LNCaP clone FGC (cell line): ENCODE measurements around the gene CNTNAP4.

Experiments used
- DNase-seq: peaks from one replicate; pipeline ENCODE4 v3.0.0-alpha.2; 2011; ENCODE audit warnings: low read depth
- H3K4me3 ChIP-seq: 2 replicates; pipeline ENCODE4 v1.5.1; 2011; ENCODE audit warnings: mild to moderate bottlenecking, low read depth, low read length, control low read depth
- TF ChIP-seq, protein P1 (sequence below): IDR thresholded peaks from 2 replicates; pipeline ENCODE4 v1.5.1; 2012; ENCODE audit warnings: mild to moderate bottlenecking; ENCODE audit not compliant: control insufficient read depth, insufficient read depth; ENCODE audit errors: extremely low read depth

CNTNAP4 gene

DNA sequence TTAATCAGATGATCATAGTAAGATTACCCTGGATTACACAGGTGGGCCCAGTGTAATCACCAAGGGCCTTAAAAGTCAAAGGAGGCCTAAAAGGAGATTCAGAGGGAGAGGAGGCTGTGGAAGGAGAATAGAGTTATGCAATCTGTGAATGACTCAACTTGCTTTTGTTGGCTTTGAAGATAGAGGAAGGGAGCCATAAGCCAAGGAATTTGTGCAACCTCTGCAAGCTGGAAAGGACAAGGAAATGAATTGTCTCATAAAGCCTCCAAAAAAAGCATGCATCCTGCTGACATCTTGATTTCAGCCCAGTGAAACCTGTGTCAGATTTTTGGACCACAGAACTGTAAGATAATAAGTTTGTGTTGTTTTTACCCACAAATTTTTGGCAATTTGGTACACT lies 109.6 kb downstream of the CNTNAP4 start:
- TF ChIP-seq, protein P1, sequence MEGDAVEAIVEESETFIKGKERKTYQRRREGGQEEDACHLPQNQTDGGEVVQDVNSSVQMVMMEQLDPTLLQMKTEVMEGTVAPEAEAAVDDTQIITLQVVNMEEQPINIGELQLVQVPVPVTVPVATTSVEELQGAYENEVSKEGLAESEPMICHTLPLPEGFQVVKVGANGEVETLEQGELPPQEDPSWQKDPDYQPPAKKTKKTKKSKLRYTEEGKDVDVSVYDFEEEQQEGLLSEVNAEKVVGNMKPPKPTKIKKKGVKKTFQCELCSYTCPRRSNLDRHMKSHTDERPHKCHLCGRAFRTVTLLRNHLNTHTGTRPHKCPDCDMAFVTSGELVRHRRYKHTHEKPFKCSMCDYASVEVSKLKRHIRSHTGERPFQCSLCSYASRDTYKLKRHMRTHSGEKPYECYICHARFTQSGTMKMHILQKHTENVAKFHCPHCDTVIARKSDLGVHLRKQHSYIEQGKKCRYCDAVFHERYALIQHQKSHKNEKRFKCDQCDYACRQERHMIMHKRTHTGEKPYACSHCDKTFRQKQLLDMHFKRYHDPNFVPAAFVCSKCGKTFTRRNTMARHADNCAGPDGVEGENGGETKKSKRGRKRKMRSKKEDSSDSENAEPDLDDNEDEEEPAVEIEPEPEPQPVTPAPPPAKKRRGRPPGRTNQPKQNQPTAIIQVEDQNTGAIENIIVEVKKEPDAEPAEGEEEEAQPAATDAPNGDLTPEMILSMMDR = no peak
- no peak for DNase-seq
- no peak overlapping the region for H3K4me3 ChIP-seq

DNA sequence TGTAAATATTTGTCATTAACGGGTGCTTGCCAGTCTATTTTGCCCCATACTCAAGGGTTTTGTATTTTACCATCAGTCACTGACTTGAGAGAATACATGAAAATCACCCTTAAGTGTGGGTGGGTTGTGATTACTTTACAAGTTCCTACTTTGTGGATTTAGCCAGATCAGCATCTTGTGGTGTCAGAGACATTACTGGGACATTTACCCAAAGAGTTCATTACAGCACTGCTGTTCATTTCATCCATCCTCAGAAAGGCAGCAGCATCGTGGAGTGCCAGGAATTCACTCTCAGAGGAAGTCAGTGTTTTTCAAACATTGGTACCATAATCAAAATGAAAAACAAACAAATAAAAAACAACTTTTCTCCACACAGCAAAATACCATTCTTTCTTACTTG lies 110.8 kb downstream of the CNTNAP4 start:
- no peak for DNase-seq
- TF ChIP-seq, protein P1 = no peak
- H3K4me3 ChIP-seq = no peak overlapping the region

- H3K4me3 ChIP-seq = no peak overlapping the region
- TF ChIP-seq, protein P1 = no peak
- no peak for DNase-seq
Observed at GRCh38 chr16:76389126-76389525, 111.9 kb downstream of the CNTNAP4 start.

DNA sequence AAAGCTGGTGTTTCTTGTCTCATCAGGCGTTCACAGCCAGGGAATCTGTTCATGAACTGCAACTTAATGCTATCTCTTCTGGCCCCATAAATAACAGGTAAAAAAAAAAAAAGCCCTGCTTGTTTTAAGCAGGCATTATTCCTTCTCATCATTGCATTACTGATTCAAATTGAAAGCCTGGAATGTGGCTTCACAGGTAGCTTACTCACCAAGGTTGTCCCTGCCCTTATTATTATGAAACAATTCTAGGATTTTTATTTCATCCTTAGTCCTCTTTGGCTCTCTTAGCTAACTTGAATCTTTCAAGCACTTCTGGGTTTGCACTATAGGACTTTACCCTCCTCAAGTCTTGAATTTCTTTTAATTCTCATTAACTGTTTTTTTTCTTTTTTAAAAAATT lies 113.3 kb downstream of the CNTNAP4 start:
- DNase-seq = no peak
- TF ChIP-seq, protein P1 = no peak
- H3K4me3 ChIP-seq = no peak overlapping the region

DNA sequence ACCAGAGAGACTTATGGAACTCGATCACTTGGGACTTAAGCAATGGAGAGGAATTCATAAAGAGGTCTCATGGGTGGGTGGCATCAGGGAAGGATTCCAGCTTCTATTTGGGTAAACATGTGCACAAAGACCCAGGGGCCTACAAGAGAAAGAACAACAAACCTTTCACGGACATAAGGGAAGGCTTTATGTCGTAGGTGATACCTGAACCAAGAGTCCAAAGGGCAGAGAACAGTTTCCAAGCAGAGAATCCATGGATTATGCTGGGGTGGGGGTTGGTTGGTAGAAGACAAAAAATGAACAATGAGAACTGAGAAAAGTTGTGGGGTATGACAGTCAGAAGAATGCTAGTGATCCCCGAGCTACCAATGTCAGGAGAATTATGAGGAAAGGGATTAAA lies 119.8 kb downstream of the CNTNAP4 start:
- no peak overlapping the region for H3K4me3 ChIP-seq
- TF ChIP-seq, protein P1 = no peak
- no peak for DNase-seq

DNA sequence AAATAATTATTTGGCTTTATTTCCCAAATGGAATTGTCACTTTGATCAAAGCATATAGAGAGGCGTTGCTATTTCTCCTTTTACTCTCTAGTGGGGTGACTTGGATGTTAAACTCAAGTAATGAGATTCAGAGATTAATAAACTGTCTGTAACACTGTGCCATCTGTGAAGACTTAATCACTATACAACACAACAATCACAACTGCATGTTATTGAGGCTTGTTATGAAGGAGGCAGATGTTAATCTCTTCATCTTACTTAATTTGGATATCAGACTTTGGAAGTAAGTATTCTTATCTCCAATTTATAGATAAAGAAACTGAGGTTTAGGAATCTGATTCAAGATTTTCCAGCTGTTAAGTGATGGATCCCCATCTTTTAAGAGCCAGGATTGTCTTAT lies 132.5 kb downstream of the CNTNAP4 start:
- DNase-seq = no peak
- TF ChIP-seq, protein P1 = no peak
- no peak overlapping the region for H3K4me3 ChIP-seq

DNA sequence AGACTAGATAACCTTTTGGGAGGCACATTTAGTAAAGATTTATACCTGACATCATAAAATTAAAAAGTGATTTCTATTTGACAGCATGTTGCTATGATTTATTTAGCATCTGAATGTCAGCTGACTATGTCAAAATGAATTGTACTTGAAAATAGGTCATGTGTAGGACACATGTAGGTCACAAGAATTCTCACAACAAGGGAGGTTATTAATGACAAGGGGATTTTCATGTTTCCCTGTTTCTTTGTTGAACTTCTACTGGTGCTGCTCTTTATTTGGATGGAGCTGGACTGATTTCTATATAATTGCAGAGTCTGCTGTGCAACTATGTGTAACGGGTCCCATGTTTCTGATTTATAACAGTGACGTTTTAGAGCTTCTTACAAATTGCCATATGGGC lies 144.4 kb downstream of the CNTNAP4 start:
- TF ChIP-seq, protein P1 = no peak
- H3K4me3 ChIP-seq = no peak overlapping the region
- DNase-seq = no peak
